T-helper 17 cell (primary cell): Measurements from ENCODE around the gene ASAP2. TPM values are rescaled to one million over a fixed set of nuclear protein-coding genes. Genes with fewer than 3 reads are reported as not detected.

Experiments
- ATAC-seq: fragments of 150-1000 bp; cut with Tn5 transposase; 2 replicates; pipeline ENCODE4 v1.10.0; 2021; ENCODE audit warnings: mild to moderate bottlenecking, moderate library complexity
- DNase-seq, 3 donors: peaks; one replicate each; pipeline versions ENCODE4 v3.0.0 to v3.0.0-alpha.2; 2020 to 2021
- H3K9me3 ChIP-seq: one replicate; pipeline ENCODE4 v1.7.0; 2013; ENCODE audit warnings: low read length, mild to moderate bottlenecking; ENCODE audit not compliant: control insufficient read depth, poor library complexity, severe bottlenecking
- H3K27ac Mint-ChIP-seq: one replicate; pipeline ENCODE4 v1.8.0; 2022; ENCODE audit warnings: mild to moderate bottlenecking, moderate library complexity, mixed read lengths
- H3K27me3 Mint-ChIP-seq: one replicate; pipeline ENCODE4 v1.8.0; 2022; ENCODE audit warnings: mixed read lengths
- H3K36me3 Mint-ChIP-seq: one replicate; pipeline ENCODE4 v1.8.0; 2022; ENCODE audit warnings: low read depth, mixed read lengths
- H3K4me1 Mint-ChIP-seq: one replicate; pipeline ENCODE4 v1.8.0; 2022; ENCODE audit warnings: mild to moderate bottlenecking, mixed read lengths
- H3K4me3 Mint-ChIP-seq: one replicate; pipeline ENCODE4 v1.8.0; 2022; ENCODE audit warnings: mild to moderate bottlenecking, moderate library complexity, mixed read lengths
- total RNA-seq, 4 donors: library from RNA in 2 of 4; stranded (reverse) in 2 of 4; gene quantifications; one replicate each; pipeline ENCODE4 v1.2.3 and lab custom pipeline; 2022 to 2026

Gene ASAP2
- total RNA-seq = 10 to 100 TPM in 1 of 2 donors, under 1 TPM in 1; 0.75 to 14.8 TPM
- total RNA-seq (lab: John Stamatoyannopoulos, UW) = 0.12 to 0.23 reads per million in 2 donors

DNA sequence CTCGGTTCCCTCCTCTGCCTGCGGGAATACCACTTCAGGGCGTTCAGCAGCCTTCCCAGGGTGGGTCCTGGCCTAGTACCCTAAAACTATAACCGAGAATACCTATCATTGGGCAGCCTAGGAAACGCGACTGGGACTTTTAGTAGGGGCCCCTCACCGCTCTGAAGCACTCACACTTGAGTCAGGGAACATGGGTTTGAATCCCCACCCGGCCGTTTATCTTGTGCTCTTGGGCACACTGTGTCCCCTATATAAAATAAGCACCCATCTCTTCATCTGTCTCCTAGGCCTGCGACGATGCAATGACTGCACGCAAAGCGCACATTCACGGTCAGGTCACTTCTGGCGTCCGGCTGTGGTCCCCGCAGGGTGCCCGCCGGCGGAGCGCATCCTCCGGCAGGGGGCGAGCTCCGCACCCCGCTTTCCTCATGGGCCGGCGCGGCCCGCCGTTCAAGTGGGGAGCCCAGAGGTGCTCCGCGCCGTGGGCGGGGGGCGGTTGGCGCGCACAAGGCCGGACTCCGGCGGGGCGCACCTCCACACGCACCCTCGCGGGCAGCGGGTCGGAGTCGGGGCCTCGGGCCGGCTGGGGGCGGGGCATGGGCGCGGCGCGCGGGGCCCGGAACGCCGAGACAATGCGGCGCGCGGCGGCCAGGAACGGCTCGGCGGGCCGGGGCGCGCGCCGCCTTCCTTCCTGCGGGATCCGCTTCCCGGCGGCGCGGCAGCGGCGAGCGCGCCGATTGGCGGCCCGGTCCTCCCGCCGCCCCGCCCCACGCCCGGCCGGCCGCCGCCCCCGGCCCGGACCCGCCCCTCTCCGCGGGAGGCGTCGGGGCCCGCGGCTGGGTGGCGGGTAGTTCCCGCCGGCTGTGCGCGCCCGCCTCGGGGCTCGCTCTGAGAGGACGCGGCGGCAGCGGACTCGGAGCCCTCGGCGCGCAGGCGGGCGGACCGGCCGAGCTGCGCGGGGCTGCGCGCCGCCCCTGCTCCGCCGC, at the start of gene ASAP2:
ASAP2 (plus strand) TSS at position 850 of the 986 bp plus-strand sequence. CDS start 293 bp downstream, outside the sequence.
- H3K4me1 Mint-ChIP-seq = peaks cover 4% of the 10 kb centered on the region
- H3K27me3 Mint-ChIP-seq = peaks cover 41% of the 10 kb centered on the region
- no peaks in the 10 kb centered on the region for H3K9me3 ChIP-seq
- H3K4me3 Mint-ChIP-seq = peak within 1 kb of the TSS; percentile 64
- H3K36me3 Mint-ChIP-seq = no peaks in the 10 kb centered on the region
- no peak within 1 kb of the TSS for H3K27ac Mint-ChIP-seq
- ATAC-seq (peak; percentile 62), DNase-seq (no peak)

DNA sequence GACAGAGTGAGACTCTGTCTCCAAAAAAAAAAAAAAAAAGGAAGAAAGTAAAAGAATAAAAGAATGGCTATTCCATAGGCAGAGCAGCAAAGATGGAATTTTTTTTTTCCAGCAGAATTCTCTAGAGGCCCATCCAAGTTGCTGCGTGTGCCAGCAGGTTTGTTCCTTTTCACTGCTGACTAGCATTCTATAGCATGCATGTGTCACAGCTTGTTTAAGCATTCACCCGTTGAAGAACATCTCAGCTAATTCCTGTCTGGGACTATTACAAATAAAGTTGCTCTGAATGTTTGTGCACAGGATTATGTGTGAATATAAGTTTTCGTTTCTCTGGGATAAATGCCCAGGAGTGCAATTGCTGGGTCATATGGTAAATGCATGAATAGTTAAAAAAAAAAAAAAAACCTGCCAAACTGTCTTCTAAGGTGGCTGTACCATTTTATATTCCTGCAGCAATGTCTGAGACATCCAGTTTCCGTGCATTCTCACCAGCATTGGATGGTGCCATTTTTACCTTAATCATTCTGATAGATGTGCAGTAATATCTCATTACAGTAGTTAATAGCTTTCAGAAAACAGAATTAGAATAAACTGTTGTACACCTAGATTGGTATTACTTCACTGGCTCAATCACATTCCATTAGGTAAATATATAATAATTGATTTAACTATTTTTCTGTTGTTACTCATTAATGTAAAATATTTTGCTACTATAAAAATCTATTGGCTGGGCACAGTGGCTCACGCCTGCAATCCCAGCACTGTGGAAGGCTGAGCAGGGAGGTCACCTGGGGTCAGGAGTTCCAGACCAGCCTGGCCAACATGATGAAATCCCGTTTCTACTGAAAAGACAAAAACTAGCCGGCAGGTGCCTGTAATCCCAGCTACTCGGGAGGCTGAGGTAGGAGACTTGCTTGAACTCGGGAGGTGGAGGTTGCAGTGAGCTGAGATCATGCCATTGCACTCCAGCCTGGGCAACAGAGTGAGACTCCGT, 47.5 kb upstream of the ASAP2 start:
- H3K4me3 Mint-ChIP-seq = no peak overlapping the region
- ATAC-seq = no peak

DNA sequence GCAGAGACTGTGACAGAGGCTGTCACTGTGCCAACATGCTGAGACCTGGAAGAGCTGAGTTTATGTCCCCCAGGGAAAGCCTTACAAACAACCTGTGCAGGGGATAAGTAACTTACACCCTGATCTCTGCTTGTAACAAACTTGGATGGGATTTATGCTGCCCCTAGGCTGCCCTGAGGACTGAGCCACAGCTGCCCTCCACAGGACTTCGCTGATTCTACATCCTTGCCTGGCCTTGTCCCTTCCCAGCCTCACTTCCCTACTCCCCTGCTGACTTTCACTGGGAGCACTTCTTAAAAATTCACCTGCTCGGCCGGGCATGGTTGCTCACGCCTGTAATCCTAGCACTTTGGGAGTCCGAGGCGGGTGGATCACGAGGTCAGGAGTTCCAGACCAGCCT, 45.9 kb upstream of the ASAP2 start:
- H3K4me3 Mint-ChIP-seq = no peak overlapping the region
- no peak overlapping the region for H3K27ac Mint-ChIP-seq
- no peaks in the 10 kb centered on the region for H3K36me3 Mint-ChIP-seq
- ATAC-seq (no peak), DNase-seq (no peak)
- peaks cover 22% of the 10 kb centered on the region for H3K27me3 Mint-ChIP-seq
- no peaks in the 10 kb centered on the region for H3K4me1 Mint-ChIP-seq
- H3K9me3 ChIP-seq = no peaks in the 10 kb centered on the region

More for the DNA sequence above, 47.5 kb upstream of the ASAP2 start:
- H3K9me3 ChIP-seq = no peaks in the 10 kb centered on the region
- no peak overlapping the region for H3K27ac Mint-ChIP-seq
- no peaks in the 10 kb centered on the region for H3K36me3 Mint-ChIP-seq
- no peak for DNase-seq
- no peaks in the 10 kb centered on the region for H3K4me1 Mint-ChIP-seq
- peaks cover 28% of the 10 kb centered on the region for H3K27me3 Mint-ChIP-seq

DNA sequence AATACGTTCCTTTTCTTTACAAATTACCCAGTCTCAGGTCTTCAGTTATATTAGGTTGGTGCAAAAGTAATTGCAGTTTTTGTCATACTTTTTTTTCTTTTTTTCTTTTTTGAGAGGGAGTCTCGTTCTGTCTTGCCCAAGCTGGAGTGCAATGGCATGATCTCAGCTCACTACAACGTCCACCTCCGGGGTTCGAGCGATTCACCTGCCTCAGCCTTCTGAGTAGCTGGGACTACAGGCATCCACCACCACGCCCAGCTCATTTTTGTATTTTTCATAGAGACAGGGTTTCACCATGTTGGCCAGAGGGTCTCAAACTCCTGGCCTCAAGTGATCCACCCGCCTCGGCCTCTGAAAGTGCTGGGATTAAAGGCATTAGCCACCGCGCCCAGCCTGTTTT, 43.8 kb upstream of the ASAP2 start:
- ATAC-seq (no peak), DNase-seq (no peak)
- Mint-ChIP-seq H3K4me3 (no peak overlapping the region), H3K27me3 (peaks cover 16% of the 10 kb centered on the region), H3K4me1 (no peaks in the 10 kb centered on the region), H3K36me3 (no peaks in the 10 kb centered on the region), H3K27ac (no peak overlapping the region)
- H3K9me3 ChIP-seq = no peaks in the 10 kb centered on the region

DNA sequence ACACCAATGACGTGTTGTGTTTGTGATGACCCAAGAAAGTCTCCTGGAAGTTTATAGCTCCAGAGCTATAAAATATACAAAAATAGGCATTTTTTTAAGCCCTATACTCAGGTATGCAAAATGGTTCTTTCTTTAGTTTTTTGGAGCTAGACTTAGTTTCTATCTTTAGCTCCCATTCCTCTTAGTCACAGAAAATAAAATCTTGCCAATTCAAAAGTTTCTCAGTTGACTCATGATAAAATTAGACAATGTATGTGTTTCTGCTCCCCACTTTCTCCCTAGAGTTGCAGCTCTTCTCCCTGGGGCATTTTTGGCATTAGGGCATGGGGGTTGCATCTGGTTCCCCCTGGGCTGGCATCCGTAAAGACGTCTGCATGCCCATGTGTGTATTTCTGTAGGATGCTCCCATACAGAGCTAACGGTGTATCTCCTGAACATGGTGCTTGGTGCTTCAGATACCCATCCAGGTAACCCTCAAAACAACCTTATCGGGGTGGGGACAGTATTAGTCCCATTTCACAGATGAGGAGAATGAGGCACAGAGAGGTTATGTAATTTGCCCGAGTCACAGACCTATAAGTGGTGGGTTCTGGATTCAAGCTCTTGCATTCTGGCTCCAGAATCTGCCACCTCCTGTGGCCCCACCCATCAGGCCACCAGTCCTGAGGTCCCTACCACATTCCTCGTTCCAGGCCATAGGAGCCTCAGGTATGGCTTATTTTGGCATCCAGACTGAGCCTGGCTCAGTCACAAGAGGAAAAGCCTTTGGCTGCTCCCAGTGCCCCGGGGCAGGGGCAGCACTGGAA, 43.1 kb upstream of the ASAP2 start:
- no peak overlapping the region for H3K27ac Mint-ChIP-seq
- ATAC-seq (no peak), DNase-seq (no peak)
- no peaks in the 10 kb centered on the region for H3K4me1 Mint-ChIP-seq
- H3K36me3 Mint-ChIP-seq = no peaks in the 10 kb centered on the region
- H3K4me3 Mint-ChIP-seq = no peak overlapping the region
- peaks cover 16% of the 10 kb centered on the region for H3K27me3 Mint-ChIP-seq
- H3K9me3 ChIP-seq = no peaks in the 10 kb centered on the region

DNA sequence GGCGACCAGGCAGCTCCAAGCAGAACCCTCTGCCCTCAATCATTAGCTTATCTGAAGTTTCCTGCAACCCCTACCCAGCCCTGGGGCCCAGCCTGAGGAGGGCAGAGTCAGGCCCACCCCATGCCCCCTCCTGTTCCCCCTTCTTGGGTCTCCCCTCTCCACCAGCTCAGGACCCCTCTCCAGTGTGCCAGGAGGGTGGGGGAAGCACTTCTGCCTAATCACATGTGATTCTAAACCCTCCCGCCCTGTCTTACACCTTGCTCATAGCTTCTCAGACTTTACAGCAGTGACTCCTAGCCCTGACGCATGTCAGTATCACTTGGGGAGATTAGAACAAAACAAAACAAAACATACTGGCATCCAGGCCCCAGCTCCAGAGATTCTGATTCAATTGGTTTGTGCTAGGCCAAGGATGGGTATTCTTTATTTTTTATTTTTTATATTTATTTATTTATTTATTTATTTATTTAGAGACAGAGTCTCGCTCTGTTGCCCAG, 42.5 kb upstream of the ASAP2 start:
- H3K9me3 ChIP-seq = no peaks in the 10 kb centered on the region
- Mint-ChIP-seq H3K27ac (no peak overlapping the region), H3K4me3 (no peak overlapping the region), H3K36me3 (no peaks in the 10 kb centered on the region), H3K4me1 (no peaks in the 10 kb centered on the region), H3K27me3 (peaks cover 22% of the 10 kb centered on the region)
- ATAC-seq (no peak), DNase-seq (no peak)

DNA sequence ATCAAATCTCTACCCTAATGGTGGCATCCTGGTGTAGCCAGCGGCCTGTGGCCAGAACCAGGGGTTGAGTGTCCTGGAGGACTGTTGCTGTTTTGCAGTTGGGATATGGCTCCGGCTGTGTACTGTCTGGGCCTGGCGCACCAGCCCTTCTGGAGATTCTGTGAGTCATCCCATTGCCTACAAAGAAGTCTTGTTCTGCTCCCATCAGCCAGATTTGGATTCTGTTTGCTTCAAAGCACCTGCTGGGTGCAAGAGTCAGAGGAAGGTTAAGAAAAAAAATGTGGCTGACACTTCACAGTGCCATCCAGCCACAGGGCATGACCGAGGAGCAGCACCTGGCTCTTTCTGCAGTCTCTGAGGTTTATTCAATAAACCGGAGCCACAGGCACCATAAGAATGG, 41.0 kb upstream of the ASAP2 start:
- H3K4me3 Mint-ChIP-seq = no peak overlapping the region
- peak overlapping the region; percentile 81 for H3K27ac Mint-ChIP-seq
- DNase-seq (no peak), ATAC-seq (no peak)
- H3K9me3 ChIP-seq = no peaks in the 10 kb centered on the region
- no peaks in the 10 kb centered on the region for H3K36me3 Mint-ChIP-seq
- H3K27me3 Mint-ChIP-seq = peaks cover 32% of the 10 kb centered on the region
- no peaks in the 10 kb centered on the region for H3K4me1 Mint-ChIP-seq

DNA sequence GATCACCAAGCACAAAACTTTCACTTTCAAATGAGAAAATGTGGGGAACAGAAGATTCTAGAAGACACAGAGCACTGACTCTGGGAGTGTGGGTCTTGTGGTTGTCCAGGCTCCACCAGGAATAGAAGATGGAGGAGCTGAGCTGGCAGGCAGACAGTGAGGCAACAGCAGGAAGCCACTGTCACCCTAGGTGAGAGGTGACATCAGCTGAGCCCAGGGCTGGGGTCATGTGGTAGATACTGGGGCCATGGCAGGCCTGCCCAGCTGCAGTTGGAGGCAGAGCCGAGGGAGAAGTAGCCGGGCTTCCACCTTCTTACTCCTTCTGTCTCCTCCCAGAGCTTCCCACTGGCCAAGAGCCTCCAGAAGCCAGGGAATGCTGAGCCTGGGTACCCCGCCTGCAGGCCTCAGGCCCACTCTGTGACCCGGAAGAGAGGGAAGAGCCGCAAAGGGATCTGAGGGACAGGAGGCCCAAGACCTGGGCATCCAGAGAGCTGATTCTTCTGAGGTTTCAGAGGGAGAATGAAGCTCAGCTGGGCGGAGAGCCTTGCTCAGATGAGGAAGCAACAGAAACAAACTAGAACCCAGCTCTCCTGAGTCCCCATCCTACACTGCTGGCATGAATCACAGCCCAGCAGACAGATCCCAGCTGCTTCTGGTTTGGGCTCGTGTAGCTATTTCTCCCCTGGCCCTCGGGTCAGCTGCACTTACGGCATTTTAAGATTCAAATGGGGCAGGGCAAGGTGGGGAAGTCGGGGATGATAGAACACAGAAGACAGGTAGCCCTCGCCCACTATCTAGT, 39.8 kb upstream of the ASAP2 start:
- H3K4me1 Mint-ChIP-seq = no peaks in the 10 kb centered on the region
- no peak overlapping the region for H3K27ac Mint-ChIP-seq
- no peaks in the 10 kb centered on the region for H3K9me3 ChIP-seq
- peaks cover 38% of the 10 kb centered on the region for H3K27me3 Mint-ChIP-seq
- ATAC-seq (no peak), DNase-seq (no peak)
- no peaks in the 10 kb centered on the region for H3K36me3 Mint-ChIP-seq
- no peak overlapping the region for H3K4me3 Mint-ChIP-seq

DNA sequence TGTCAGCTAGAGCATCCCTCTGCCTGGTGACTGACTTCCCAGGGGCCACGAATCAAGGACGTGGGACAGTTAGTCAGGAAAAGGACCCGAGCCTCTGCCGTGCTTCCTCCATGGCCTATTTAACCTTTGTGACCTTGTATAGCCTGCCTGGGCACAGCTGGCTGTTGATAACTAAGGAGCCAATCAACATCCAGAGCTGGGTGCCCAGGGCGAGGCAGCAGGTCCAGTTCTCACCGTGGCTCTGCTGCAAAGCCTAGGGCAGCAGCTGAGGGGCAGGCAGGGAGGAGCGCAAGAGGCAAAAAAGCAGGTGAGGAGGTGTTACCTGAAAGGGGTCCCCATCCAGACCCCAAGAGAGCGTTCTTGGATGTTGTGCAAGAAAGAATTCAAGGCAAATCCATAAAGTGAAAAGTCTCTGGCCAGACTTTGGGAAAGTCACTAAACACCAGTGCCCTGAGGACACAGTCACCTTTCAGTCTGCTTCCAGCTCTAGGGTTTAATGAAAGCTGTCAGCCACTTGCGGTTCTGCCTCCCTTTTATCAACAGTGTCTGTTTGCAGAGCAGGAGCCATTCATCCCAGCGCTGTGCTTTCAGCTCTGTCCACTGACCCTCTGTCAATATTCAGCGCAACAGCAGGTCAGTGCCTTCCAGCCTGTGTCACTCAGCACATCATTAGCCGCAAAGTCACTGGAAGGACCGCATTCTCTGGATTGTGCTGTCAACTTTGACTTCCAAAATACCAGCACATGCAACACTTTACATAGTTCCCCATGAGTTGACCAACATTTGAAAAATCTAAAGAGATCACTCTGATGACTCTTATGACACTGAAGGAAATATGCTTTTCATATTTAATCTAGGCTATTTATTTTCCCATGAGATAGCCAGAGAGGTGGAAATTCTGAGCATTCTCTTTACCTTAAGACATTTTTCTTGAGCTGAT, 38.6 kb upstream of the ASAP2 start:
- Mint-ChIP-seq H3K4me1 (no peaks in the 10 kb centered on the region), H3K36me3 (peaks cover 4% of the 10 kb centered on the region), H3K4me3 (no peak overlapping the region), H3K27ac (no peak overlapping the region), H3K27me3 (peaks cover 49% of the 10 kb centered on the region)
- DNase-seq (no peak), ATAC-seq (no peak)
- H3K9me3 ChIP-seq = no peaks in the 10 kb centered on the region

DNA sequence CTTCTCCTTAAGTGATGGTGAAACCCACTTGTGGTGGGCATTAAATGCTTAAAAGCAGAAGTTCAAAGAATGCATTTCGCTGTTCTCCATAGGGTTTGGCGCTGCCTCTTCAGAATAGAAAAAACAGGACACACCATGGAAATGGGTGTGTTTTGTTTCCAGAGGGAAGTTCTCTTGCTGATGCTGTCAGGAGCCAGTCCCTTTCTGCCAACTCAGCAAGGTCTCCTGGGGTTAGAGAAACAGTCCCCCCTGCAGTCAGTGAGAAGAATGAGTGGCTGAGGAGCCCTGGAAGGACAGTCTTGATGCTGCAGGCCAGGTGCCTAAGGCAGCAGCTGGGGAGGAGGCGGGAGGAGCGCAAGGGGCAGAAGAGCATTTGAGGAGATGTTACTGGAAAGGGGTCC, 37.8 kb upstream of the ASAP2 start:
- Mint-ChIP-seq H3K27ac (no peak overlapping the region), H3K36me3 (peaks cover 4% of the 10 kb centered on the region), H3K4me3 (no peak overlapping the region), H3K4me1 (no peaks in the 10 kb centered on the region), H3K27me3 (peaks cover 53% of the 10 kb centered on the region)
- no peak for DNase-seq
- no peaks in the 10 kb centered on the region for H3K9me3 ChIP-seq
- no peak for ATAC-seq
